GM13977 (cell line): Measurements from ENCODE around the gene LDLRAD4.
"Not testable (repeated sequence)": the region's sequence is repeated elsewhere in the genome, so short reads cannot be mapped to it uniquely, and the experiment has no call there.

Experiments used
- DNase-seq: peaks from one replicate; pipeline ENCODE4 v3.0.0; 2012; ENCODE audit warnings: low spot score
- in situ Hi-C: fragments of 300-500 bp; cut with MboI; formaldehyde crosslinking; loops from one replicate; pipeline ENCODE4 v1.12.0; 2022; ENCODE audit warnings: low sequenced_read_pairs, low pct_unique_long_range_greater_than_20kb, mixed read lengths, inconsistent platforms; ENCODE audit not compliant: unreplicated experiment
- TF ChIP-seq, protein P1 (sequence below): IDR thresholded peaks from 2 replicates; pipeline ENCODE4 v1.5.1; 2012; ENCODE audit warnings: mild to moderate bottlenecking, control low read depth; ENCODE audit not compliant: insufficient read depth; ENCODE audit errors: extremely low read depth, missing control alignments

LDLRAD4 gene

DNA sequence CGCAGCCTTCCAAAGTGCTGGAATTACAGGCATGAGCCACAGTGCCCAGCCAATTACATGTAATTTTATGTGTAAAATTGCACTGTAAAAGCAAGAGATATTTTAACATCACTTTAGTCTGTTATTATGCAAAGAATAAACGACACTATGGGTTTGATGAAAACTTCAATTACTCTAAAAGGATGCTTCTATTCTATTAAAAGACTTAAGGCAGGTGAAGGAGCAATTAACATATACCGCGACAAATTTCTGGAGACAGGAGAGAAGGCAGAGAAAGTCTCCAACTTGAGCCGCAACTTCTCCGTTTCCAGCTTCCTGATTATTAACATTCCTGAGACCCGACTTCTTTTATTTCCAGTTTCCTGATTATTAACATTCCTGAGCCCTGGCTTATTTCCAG lies 454.1 kb downstream of the LDLRAD4 start:
- TF ChIP-seq, protein P1, sequence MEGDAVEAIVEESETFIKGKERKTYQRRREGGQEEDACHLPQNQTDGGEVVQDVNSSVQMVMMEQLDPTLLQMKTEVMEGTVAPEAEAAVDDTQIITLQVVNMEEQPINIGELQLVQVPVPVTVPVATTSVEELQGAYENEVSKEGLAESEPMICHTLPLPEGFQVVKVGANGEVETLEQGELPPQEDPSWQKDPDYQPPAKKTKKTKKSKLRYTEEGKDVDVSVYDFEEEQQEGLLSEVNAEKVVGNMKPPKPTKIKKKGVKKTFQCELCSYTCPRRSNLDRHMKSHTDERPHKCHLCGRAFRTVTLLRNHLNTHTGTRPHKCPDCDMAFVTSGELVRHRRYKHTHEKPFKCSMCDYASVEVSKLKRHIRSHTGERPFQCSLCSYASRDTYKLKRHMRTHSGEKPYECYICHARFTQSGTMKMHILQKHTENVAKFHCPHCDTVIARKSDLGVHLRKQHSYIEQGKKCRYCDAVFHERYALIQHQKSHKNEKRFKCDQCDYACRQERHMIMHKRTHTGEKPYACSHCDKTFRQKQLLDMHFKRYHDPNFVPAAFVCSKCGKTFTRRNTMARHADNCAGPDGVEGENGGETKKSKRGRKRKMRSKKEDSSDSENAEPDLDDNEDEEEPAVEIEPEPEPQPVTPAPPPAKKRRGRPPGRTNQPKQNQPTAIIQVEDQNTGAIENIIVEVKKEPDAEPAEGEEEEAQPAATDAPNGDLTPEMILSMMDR = no peak
- DNase-seq = no peak
- in situ Hi-C loops = no loop called here

DNA sequence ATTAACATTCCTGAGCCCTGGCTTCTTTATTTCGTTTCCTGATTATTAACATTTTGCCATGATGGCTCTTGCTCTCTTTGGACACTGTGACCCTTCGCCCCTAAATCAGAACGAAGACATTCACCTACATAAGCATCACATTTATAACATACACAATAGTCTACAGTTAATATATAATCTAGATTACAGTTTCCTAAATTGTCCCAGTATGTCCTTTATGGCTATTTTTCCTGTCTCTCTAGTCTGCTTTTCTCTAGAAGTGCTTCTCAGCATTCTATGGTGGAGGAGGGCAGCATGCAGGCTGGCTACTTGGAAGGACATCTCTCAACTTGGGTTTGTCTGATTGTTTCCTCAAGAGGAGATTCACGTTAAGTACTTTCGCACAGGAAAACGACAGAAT lies 457.9 kb downstream of the LDLRAD4 start:
- no peak for DNase-seq
- in situ Hi-C loops = no loop called here
- TF ChIP-seq, protein P1 = no peak

DNA sequence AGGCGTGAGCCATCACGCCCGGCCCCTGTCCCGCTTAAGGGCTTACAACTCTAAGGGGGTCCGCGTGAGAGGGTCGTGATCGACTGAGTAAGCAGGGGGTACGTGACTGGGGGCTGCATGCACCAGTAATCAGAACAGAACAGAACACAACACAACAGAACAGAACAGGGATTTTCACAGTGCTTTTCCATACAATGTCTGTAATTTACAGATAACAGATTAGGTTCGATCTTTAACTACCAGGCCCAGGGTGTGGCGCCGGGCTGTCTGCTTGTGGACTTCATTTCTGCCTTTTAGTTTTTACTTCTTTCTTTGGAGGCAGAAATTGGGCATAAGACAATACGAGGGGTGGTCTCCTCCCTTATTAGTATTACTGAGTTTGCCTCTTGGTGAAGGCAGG lies 458.8 kb downstream of the LDLRAD4 start:
- DNase-seq, in situ Hi-C loops: not testable (repeated sequence)

DNA sequence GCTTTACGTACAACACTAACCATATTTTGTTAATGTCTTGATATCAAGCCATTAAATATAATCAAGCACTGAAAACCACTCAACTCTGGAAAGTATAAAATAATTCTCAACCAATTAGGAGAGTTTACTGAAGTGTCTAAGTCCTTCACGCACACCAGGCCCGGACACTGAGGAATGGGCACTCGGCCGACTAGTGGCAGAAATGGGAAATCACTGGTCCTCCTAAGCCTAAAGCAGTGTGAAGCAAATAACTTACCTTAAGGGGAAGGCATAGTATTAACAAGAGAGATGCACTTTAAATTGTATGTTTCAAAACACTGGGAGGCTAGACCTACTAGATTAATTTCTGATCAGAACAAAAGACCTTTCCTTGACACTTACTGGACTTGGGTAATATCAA lies 462.1 kb downstream of the LDLRAD4 start:
- in situ Hi-C loops = no loop called here

DNA sequence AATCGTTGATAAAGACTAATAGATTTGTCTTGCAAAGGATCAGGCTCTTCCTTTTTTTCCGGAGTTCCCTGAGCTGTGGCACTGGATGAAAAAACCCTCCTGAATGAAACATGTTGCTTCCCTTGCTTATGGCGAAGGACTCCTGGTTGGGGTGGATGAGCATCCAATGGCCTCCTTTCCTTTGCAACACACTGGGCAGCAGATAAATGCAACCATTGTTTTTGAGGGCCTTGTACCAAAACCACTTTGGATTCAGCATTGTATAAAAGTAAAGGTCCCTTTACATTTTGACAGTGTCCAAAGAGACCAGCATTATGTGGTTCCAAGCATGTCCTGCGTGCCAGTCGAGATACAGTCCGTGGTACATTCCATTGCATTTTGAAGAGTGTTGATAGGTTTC lies 463.1 kb downstream of the LDLRAD4 start:
- TF ChIP-seq, protein P1 = no peak
- no peak for DNase-seq
- in situ Hi-C loops = no loop called here

More for the DNA sequence above, 462.1 kb downstream of the LDLRAD4 start:
- TF ChIP-seq, protein P1 = peak; percentile 60
- DNase-seq = no peak

DNA sequence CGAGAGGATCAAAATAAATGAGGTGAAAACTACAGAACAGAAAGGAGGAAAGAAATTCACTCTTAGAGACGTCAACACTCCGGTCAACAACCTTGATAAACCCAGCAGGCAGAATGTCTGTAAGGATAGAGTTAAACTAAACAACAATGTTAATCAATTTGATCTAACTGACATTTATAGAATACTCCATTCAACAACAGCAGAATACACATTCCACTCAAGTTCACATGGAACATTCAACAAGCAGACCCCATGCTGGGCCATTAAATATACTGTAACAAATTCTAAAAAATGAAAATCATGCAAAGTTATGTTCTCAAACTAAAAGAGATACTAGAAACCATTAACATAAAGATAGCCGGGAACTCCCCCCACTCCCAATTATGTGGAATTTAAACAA lies 466.0 kb downstream of the LDLRAD4 start:
- no peak for DNase-seq
- TF ChIP-seq, protein P1 = no peak
- in situ Hi-C loops = no loop called here

DNA sequence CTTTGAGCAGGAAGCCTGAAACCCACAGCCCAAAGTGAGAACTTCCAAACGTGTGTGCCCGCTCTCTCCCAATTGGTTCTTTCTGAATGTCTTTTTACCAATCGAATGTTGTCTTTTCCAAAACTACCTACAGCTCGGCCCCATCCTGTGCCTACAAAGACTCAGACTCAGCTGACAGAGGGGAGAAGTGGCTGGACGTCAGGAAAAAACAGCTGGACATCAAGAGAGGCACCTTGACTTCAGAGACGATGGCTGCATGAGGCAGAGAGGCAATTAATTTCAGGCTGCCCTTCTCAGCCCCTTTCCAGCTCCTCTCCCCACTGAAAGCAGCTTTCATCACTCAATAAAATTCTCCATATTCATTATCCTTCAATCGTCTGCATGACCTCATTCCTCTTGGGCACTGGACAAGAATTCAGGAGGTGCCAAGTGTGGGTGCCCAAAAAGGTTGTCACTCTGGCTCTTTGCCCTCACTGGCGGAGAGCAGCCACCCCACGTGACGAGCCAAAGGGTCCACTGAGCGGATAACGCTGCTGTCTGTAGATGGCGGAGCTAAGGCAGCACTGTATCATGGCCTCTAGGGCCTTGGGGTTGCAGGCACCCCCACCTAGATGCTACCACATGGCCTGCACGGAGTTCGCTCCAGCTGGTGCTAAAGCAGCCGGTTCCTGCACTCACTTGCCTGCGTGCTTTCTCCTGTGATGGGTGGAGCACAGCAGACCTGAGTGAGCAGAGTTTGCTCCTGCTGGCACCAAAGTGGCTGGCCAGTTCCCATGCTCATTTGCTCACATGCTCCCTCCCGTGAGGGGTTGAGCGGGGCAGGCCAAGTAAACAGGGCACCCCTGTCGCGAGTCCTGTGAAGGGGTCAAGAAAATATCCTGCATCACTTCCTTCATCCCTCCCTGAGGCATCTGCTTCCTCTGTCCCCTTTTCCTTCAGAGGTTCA lies 469.9 kb downstream of the LDLRAD4 start:
- TF ChIP-seq, protein P1 = no peak
- in situ Hi-C loops = no loop called here
- DNase-seq = no peak

DNA sequence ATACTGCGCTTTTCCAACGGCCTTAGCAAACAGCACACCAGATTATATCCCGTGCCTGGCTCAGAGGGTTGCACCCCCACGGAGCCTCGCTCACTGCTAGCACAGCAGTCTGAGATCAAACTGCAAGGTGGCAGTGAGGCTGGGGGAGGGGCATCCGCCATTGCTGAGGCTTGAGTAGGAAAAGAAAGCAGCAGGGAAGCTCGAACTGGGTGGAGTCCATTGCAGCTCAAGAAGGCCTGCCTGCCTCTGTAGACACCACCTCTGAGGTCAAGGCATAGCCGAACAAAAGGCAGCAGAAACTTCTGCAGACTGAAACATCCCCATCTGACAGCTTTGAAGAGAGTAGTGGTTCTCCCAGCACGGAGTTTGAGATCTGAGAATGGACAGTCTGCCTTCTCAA lies 471.5 kb downstream of the LDLRAD4 start:
- DNase-seq, in situ Hi-C loops: not testable (repeated sequence)

DNA sequence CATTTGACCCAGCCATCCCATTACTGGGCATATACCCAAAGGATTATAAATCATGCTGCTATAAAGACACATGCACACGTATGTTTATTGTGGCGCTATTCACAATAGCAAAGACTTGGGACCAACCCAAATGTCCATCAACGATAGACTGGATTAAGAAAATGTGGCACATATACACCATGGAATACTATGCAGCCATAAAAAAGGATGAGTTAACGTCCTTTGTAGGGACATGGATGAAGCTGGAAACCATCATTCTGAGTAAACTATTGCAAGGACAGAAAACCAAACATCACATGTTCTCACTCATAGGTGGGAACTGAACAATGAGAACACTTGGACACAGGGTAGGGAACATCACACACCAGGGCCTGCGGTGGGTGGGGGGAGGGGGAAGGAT lies 476.8 kb downstream of the LDLRAD4 start:
- in situ Hi-C loops, DNase-seq: not testable (repeated sequence)
